Mammary epithelial cell (primary cell): ENCODE measurements around the gene LILRA5.

ENCODE experiments used
- CTCF ChIP-seq, 2 donors: IDR thresholded peaks in 1 of 2; conservative IDR thresholded peaks in 1 of 2; 2 replicates each; pipeline ENCODE4 v1.5.1; 2011 to 2012; ENCODE audit warnings: inconsistent platforms in 2 of 2, low read length in 2 of 2, mild to moderate bottlenecking in 2 of 2, control low read depth in 1 of 2, low read depth in 1 of 2; ENCODE audit not compliant: insufficient read depth in 1 of 2; ENCODE audit errors: extremely low read depth in 1 of 2
- EZH2 ChIP-seq: IDR thresholded peaks from 2 replicates; pipeline ENCODE4 v1.6.1; 2012; ENCODE audit warnings: low read length, inconsistent platforms, borderline replicate concordance

- no peak for TF ChIP-seq EZH2
- no peak for TF ChIP-seq CTCF (conservative IDR thresholded peaks at IDR 0.05 in 1 of 2, IDR thresholded peaks at IDR 0.05 in 1 of 2; ENCODE audit: extremely low read depth in 1 of 2, insufficient read depth in 1 of 2, low read depth in 1 of 2, low read length in 2 of 2)
These were observed 55.9 kb downstream of the LILRA5 start, which contains the start of gene LILRB5 for GRCh38 chr19:54257116-54257480.
